Right ventricle myocardium superior (tissue), 1 donor: ENCODE results near the gene PCP4. TPM values are rescaled to one million over a fixed set of nuclear protein-coding genes. Genes with fewer than 3 reads are reported as not detected.

Experiments used
- ATAC-seq: fragments of 200-7000 bp; cut with Tn5 transposase; one replicate; pipeline ENCODE4 v1.9.1; 2020; ENCODE audit warnings: mild to moderate bottlenecking; ENCODE audit not compliant: poor library complexity
- DNase-seq: peaks from one replicate; pipeline ENCODE4 v3.0.0-alpha.2; 2020
- intact Hi-C: fragments of 100-400 bp; cut with DNase I; formaldehyde crosslinking; loops from one replicate; pipeline ENCODE4 v1.11.2; 2022
- total RNA-seq: library from RNA; stranded (reverse); fragmentation: NEBNext Ultra II Directional; extraction: Animal tissue kit (Norgen Biotek cat#: 25700); gene quantifications from one replicate; pipeline ENCODE4 v1.2.1, GENCODE V29; 2021
- donor health status: DM: no; HTN: yes; CAD: no; lungs with severe emphysema.

The PCP4 gene
- total RNA-seq, 1 donor from 2014 or later = 3.0 TPM

DNA sequence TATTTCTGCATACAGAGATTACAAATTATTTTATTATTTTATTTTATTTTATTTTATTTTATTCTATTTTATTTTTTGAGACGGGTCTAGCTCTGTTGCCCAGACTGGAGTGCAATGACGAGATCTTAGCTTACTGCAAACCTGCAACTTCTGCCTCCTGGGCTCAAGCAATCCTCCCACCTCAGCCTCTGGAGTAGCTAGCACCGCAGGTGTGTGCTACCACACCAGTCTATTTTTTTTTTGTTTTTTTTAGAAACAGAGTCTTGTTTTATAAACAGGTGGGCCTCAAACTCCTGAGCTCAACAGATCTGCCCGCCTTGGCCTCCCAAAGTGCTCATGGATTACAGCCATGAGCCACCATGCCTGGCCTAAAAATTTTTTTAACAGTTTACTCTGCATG, 88.1 kb downstream of the PCP4 start:
- no peak for DNase-seq
- intact Hi-C loops = no loop called here
- no peak for ATAC-seq

DNA sequence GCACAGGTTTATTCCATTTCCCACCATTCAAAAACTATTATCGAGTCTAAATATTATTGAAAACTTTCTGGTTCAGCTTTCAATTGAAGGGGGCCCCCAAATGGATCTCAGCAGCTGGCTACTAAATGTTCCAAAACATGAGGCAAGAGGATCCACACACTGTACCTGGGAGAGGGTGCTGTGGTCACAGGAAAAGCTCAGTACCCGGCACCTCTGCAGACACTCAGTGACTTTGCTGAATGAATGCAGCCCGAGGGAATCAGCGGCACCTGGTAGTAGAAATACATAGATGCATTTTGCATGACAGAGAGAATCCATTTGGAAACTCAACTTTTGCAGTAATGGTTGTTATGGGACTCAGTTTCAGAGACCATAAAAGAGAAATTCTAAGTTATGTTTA, 89.3 kb downstream of the PCP4 start:
- intact Hi-C loops = no loop called here
- ATAC-seq (no peak), DNase-seq (no peak)

DNA sequence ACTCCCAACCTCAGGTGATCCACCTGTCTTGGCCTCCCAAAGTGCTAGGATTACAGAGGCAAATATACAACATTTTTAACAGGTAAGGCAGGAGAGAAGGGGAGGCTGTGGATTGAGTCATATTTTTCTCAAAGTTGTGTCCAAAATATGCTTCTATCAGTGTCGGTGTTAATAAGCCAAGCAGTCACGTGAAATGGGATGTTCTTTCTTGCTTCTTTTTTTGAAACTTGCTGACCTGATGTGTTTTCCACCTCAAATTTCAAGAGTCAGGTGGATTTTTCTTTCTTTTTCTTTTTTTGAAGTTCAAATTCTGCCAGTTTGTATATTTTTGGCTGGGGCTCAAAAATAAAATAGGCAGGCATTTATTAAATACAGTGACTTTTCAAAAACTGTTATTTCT, 91.5 kb downstream of the PCP4 start:
- ATAC-seq (no peak), DNase-seq (no peak)
- intact Hi-C loops = no loop called here

DNA sequence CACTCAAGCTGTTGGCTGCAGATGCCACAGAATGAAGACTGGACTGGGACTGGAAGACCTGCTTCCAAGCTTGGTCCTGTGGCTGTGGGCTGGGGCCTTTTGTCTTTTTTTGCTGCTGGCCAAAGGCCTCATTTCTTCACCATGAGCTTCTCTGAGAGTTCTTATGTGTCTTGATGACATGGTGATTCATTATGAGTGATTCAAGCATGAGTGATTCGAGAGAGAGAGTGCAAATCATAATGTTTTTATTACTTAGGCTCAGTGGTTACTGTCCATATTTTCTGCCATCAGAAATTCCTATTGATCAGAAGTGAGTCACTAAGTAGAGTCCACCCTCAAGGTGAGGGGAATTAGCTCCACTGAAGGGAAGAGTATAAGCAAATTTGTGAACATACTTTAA, 94.0 kb downstream of the PCP4 start:
- intact Hi-C loops = no loop called here
- DNase-seq = no peak
- ATAC-seq = no peak

DNA sequence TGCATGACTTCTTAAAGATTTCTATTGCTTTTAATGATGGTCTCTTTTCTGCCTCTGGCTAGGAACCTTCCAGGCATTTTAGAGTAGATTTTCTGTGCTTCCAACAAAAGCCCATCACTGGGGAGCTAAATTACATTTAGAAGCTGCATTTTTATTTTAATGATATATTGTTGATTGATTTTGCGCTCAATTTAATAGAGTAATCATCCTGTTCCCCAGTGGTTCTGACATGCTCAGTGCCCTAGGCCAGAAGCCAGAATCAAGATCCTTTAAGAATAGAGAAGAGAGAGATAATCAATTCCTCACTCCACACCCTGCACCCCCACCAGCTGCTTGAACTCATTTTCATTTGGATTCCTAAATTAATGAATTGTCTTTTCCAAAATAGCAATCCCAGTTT, 97.8 kb downstream of the PCP4 start:
- no peak for DNase-seq
- intact Hi-C loops = no loop called here
- no peak for ATAC-seq

DNA sequence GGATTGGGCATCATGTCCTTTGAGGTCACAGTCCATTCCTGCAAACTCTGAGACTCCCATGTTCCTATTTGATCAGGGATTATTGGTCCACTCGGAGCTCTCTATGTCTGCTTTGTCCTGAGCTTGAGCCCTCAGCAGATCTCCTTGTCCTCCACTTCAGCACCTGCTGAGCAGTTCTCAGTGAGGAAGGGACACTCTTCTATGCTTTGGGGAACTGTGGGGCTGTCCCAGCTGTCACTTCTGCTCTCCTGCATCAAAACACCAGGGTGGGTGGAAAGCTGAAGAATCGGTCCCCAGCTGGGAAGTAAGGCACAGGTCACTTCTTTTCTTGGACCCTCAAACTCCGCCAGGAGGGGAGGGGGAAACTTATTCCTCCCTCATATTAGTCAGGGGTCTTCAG, 99.5 kb downstream of the PCP4 start:
- no peak for ATAC-seq
- intact Hi-C loops = no loop called here
- DNase-seq = no peak

DNA sequence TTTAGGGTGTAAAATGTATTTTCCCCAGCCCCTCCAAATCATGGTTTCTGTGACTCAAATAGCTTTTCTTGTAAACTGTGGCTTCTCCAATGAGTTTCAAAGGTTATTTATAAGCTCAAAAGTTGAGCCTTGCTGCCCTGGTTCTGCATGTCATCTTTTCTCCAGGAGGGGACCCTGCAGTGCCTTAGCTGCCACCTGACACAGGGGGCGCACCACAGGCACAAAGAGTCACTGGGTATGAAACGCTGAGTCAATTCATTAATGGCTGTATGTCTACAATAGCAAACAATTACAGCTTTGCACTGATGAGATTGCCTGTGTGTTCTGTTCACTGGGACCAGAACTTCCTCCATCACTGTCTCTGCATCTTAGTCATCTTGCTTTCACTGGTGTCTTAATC, 100.8 kb downstream of the PCP4 start:
- intact Hi-C loops = no loop called here
- ATAC-seq (no peak), DNase-seq (no peak)

DNA sequence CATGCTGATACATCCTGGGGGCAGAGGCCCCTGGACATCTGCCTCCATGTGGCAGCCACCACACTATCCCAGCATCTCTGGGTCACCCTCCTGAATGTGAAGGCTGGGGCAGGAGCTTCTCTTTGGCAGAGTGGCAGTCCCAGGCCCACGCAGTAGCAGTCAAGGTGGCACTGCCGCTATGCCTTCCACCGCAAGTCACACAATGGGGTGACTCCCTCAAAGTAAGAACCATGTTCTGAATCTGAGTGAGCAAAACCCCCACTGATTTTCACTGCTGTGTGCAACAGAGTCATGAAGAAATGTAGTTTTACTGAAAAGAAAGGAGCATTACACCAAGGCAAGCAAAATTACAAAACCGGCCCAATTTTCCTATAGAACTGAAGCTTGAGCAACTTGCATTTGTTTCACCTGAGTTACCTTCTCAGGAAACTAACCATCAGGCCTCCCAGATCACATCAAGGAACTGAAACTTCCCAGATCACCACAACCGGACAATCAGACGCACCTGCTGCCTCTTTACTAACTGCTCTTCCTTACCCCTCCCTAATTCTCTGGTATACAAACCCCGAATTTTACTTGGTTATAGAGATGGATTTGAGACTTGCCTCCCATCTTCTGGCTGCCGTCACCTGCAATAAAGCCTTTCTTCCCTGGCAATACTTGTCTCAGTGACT, 102.6 kb downstream of the PCP4 start:
- DNase-seq = no peak
- intact Hi-C loops = no loop called here
- ATAC-seq = no peak

DNA sequence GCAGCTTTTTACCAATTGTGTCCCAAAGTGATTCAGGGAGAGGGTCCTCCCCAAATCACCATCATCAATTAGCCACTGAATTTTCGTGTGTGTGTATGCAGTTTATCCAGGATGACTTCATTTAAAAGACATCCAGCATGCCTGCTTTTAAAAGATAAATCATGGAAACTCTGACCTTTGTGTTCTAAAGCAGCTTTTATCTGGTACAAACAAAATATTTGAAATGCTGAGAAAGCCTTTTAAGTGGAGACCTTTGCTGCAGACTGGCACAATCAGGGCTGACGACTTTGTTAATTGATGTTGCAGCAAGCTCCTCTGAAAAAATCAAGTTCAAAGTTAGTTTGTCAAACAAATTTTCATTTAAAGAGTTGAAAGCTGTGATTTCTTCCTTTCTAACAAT, 104.7 kb downstream of the PCP4 start:
- ATAC-seq = no peak
- intact Hi-C loops = no loop called here

DNA sequence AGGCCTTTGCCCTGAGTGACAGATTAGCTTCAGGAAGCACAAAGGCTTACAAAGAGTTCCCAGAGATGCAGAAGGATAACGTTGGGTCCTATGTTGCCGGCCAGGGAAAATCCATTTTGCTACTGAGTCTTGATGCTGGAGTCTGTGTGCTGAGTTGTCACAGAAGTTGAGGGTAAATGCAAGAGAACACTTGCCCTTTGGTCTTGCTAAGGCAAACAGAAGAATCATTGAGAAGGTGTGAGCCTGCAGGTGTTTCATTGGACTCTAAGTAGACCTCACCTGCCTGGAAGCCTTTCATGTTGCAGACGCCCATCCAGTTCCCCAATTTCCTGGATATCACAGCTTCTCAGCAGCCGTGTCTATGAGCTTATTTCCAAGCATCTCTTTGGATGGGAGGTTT, 105.2 kb downstream of the PCP4 start:
- intact Hi-C loops = no loop called here
- DNase-seq (no peak), ATAC-seq (no peak)

More for the DNA sequence above, 104.7 kb downstream of the PCP4 start:
- DNase-seq = no peak

DNA sequence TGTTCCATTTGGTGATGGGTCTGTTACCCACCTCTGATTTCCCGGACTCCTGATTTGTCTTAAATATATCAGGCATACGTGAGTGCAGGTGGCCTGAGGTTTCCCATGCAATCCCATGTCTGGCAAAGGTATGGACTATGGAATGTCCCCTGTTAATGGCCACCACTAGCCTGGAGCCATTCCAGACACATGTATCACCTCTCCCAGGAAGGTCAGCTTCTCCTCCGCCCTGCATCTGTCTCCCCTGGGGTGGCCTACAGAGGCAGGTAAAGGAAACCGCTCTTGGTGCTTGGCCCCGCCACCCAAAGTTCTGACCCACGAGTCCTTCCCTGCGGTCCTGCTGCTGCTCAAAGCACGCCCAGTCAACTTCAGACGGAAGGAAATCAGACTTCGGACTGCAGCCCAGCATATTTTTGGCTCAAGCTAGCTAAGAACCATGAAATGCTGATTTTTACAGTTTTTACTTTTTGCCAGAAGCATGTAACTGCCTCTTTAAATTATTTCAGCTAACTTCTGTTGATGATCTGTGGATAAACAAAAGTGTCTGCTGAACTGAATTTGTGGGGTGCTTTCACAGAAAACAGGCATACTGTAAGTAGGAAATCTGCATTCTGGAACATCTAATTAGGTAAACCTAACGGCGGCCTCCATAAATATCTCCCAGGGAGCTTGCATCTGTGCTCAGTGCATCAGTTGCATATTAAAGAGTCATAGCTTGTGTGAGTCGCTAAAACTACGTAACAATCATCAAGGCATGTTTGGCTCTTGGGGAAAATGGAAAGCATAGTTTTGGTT, 105.9 kb downstream of the PCP4 start:
- DNase-seq (no peak), ATAC-seq (no peak)
- intact Hi-C loops = no loop called here

DNA sequence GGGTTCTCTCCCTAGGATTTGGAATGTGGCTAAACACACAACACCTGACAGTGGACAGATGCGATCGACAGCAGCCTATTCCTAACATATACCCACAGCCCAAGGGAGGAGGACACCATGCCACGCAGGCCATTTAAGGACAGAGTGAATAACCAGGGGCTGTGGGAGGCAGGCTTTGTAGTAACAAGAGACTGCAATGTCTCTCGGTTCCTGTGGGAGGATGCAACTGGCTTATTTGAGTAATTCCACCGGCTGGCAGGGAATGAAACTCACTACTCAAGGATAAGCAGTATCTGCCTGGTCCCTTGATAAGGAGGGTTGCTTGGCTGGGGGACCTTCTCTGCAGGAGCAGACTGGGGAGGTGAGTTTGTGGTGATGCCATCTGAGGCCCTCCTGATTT, 109.6 kb downstream of the PCP4 start:
- DNase-seq (no peak), ATAC-seq (no peak)
- intact Hi-C loops = no loop called here

Other genes with a start within 250 kb of the PCP4 start
- gene IGSF5, start 122.3 kb upstream of the PCP4 start, total RNA-seq = 4.1 TPM